SK-N-SH (cell line): Measurements from ENCODE around the gene LARGE1. TPM values are rescaled to one million over a fixed set of nuclear protein-coding genes. Genes with fewer than 3 reads are reported as not detected.

Experiments used
- CTCF ChIA-PET: fragments of 300-600, 350-600 bp; formaldehyde crosslinking; extraction: SDS; loops from one replicate; lab custom pipeline; 2021; lab: Yijun Ruan, JAX
- POLR2A ChIA-PET: fragments of 350-600 bp; sonication (Branson Sonifier 250); formaldehyde crosslinking; extraction: SDS; loops from one replicate; lab custom pipeline; 2020; ENCODE audit warnings: antibody characterized with exemption, inconsistent platforms; lab: Yijun Ruan, JAX
- DNase-seq: peaks from one replicate; pipeline ENCODE4 v3.0.0; 2012
- H2AFZ ChIP-seq: fragments of 200-600 bp; sonication (generic); 2 replicates; pipeline ENCODE4 v1.8.1; 2016; ENCODE audit warnings: antibody characterized with exemption, mild to moderate bottlenecking, low read depth
- H3F3A ChIP-seq: fragments of 200-600 bp; sonication (generic); replicated peaks from 2 replicates; pipeline ENCODE3; 2016; ENCODE audit warnings: antibody characterized with exemption, mild to moderate bottlenecking; ENCODE audit not compliant: insufficient read depth
- H3K27ac ChIP-seq, 2 experiments: fragments of 200-500 bp in 1 of 2; fragments of 200-600 bp in 1 of 2; sonication (Bioruptor generic) in 1 of 2; sonication (generic), shearing (Covaris generic) in 1 of 2; 2 replicates each; pipeline versions ENCODE4 v1.5.1 to v1.6.1; 2014 to 2016; ENCODE audit warnings: low read depth in 2 of 2, inconsistent platforms in 1 of 2, low read length in 1 of 2, mild to moderate bottlenecking in 1 of 2, mixed read lengths in 1 of 2
- H3K27me3 ChIP-seq: fragments of 200-600 bp; sonication (generic), shearing (Covaris generic); 2 replicates; pipeline ENCODE4 v1.6.1; 2016; ENCODE audit warnings: mixed run types; ENCODE audit not compliant: insufficient read depth
- H3K36me3 ChIP-seq, 2 experiments: fragments of 200-500 bp in 1 of 2; fragments of 200-600 bp in 1 of 2; sonication (Bioruptor generic) in 1 of 2; sonication (generic) in 1 of 2; replicated peaks in 1 of 2; 2 replicates each; pipeline versions ENCODE3 to v1.5.1; 2014 to 2016; ENCODE audit warnings: low read length in 1 of 2, mild to moderate bottlenecking in 1 of 2; ENCODE audit not compliant: insufficient read depth in 2 of 2, control insufficient read depth in 1 of 2
- H3K4me1 ChIP-seq, 2 experiments: fragments of 200-500 bp in 1 of 2; fragments of 200-600 bp in 1 of 2; sonication (Bioruptor generic) in 1 of 2; sonication (generic), shearing (Covaris generic) in 1 of 2; 2 replicates each; pipeline versions ENCODE4 v1.5.1 to v1.6.1; 2014 to 2016; ENCODE audit warnings: low read depth in 1 of 2, low read length in 1 of 2, mixed run types in 1 of 2; ENCODE audit not compliant: insufficient read depth in 2 of 2, control insufficient read depth in 1 of 2
- H3K4me2 ChIP-seq: fragments of 200-600 bp; sonication (generic), shearing (Covaris generic); 2 replicates; pipeline ENCODE4 v1.6.1; 2017; ENCODE audit warnings: mixed run types
- H3K4me3 ChIP-seq, 2 experiments: fragments of 200-500 bp in 1 of 2; fragments of 200-600 bp in 1 of 2; sonication (Bioruptor generic) in 1 of 2; sonication (generic), shearing (Covaris generic) in 1 of 2; 2 replicates each; pipeline versions ENCODE4 v1.5.1 to v1.8.1; 2014 to 2016; ENCODE audit warnings: low read depth in 2 of 2, inconsistent platforms in 1 of 2, low read length in 1 of 2, mild to moderate bottlenecking in 1 of 2, mixed read lengths in 1 of 2, moderate library complexity in 1 of 2
- H3K79me2 ChIP-seq: fragments of 200-600 bp; sonication (generic); 2 replicates; pipeline ENCODE4 v1.8.1; 2017; ENCODE audit warnings: mild to moderate bottlenecking; ENCODE audit not compliant: insufficient read depth
- H3K9ac ChIP-seq: fragments of 200-600 bp; sonication (generic); 2 replicates; pipeline ENCODE4 v1.6.1; 2017; ENCODE audit warnings: mixed run types
- H3K9me2 ChIP-seq: fragments of 200-600 bp; sonication (generic); 2 replicates; pipeline ENCODE4 v1.6.1; 2017; ENCODE audit warnings: mixed run types
- H3K9me3 ChIP-seq: fragments of 200-600 bp; sonication (generic); 2 replicates; pipeline ENCODE4 v1.6.1; 2017; ENCODE audit warnings: mixed run types, mild to moderate bottlenecking, moderate library complexity
- H4K20me1 ChIP-seq: fragments of 200-600 bp; sonication (generic); 2 replicates; pipeline ENCODE4 v1.6.1; 2017; ENCODE audit warnings: mild to moderate bottlenecking, mixed run types; ENCODE audit not compliant: insufficient read depth
- GATA2 ChIP-seq: sonication (generic); formaldehyde crosslinking; IDR thresholded peaks from 2 replicates; pipeline ENCODE4 v1.5.0; 2020; ENCODE audit warnings: mild to moderate bottlenecking, missing genetic modification reagents
- MAX ChIP-seq: IDR thresholded peaks from 2 replicates; pipeline ENCODE4 v1.4.0; 2012; ENCODE audit warnings: low read depth
- PBX3 ChIP-seq: IDR thresholded peaks from 2 replicates; pipeline ENCODE4; 2012
- POLR2AphosphoS5 ChIP-seq: IDR thresholded peaks from 2 replicates; pipeline ENCODE4 v1.6.1; 2012; ENCODE audit warnings: low read depth, low read length
- TEAD4 ChIP-seq: IDR thresholded peaks from 2 replicates; pipeline ENCODE4 v1.4.0; 2012; ENCODE audit warnings: mild to moderate bottlenecking, borderline replicate concordance; ENCODE audit not compliant: insufficient read depth
- ZBTB33 ChIP-seq: IDR thresholded peaks from 2 replicates; pipeline ENCODE4 v1.4.0; 2012; ENCODE audit warnings: low read depth, borderline replicate concordance
- WGBS: methylation state at CpG from one replicate; pipeline ENCODE4 v1.1.6; 2017; ENCODE audit warnings: low lambda C conversion rate; 5-methylcytosine and 5-hydroxymethylcytosine counted together
- polyA plus RNA-seq, 3 experiments: library from polyadenylated mRNA; depleted of rRNA; stranded (reverse); fragments of >200 nt; gene quantifications; 2 replicates each; pipeline ENCODE4 v1.2.3, GENCODE V29; 2012

Gene LARGE1
- polyA plus RNA-seq, 1 of the 3 experiments (the other 2 are of a cell fraction): 1.1 TPM

- TF ChIP-seq PBX3: no peak
- TF ChIP-seq TEAD4: no peak
These were observed 11.1 kb upstream of the LARGE1 start (continued) for GRCh38 chr22:33931406-33931805.

- Histone ChIP-seq H3K4me1 (peaks cover 0 to 1% of the 10 kb centered on the region in 2 experiments; a peak in 2 of 4 replicates), H2AFZ (no peak overlapping the region), H3K9me2 (no peaks in the 10 kb centered on the region), H3F3A (peaks cover 6% of the 10 kb centered on the region), H3K4me2 (no peak overlapping the region), H4K20me1 (no peaks in the 10 kb centered on the region), H3K4me3 (no peak overlapping the region), H3K27ac (no peak overlapping the region), H3K79me2 (no peaks in the 10 kb centered on the region), H3K36me3 (no peaks in the 10 kb centered on the region), H3K27me3 (no peaks in the 10 kb centered on the region), H3K9ac (no peak overlapping the region), H3K9me3 (no peaks in the 10 kb centered on the region)
- WGBS: 40% methylated on average over 4 of the region's 5 CpGs
- ChIA-PET CTCF (interaction anchor here (1.3 kb wide), 1 partner anchor 178 kb away, joined by 3 read pairs; no protein-coding TSS in a partner anchor), POLR2A (no interaction called here)
- DNase-seq: no peak
- TF ChIP-seq GATA2 (CRISPR knock-in tag): no peak
These were observed 7.5 kb upstream of the LARGE1 start for GRCh38 chr22:33927752-33928151.

GRCh38 chr22:33925194-33925593 lies 4.9 kb upstream of the LARGE1 start:
- ChIA-PET CTCF (interaction anchor here (0.7 to 5.3 kb wide), 8 partner anchors 11 to 623 kb away, joined by 3 to 42 read pairs (median 3); no protein-coding TSS in a partner anchor), POLR2A (interaction anchor here (0.6 kb wide), 1 partner anchor 1027 kb away, joined by 3 read pairs; no protein-coding TSS in a partner anchor)
- no peak overlapping the region for H3K4me2 ChIP-seq
- no peak for DNase-seq
- WGBS: 44% methylated on average over 4 of the region's 4 CpGs
- H3K9me3 ChIP-seq: no peaks in the 10 kb centered on the region
- H3K36me3 ChIP-seq: no peaks in the 10 kb centered on the region
- H4K20me1 ChIP-seq: no peaks in the 10 kb centered on the region
- H3K9me2 ChIP-seq: no peaks in the 10 kb centered on the region
- H3K9ac ChIP-seq: no peak overlapping the region
- H3K4me3 ChIP-seq: no peak overlapping the region
- no peaks in the 10 kb centered on the region for H3K27me3 ChIP-seq
- no peak overlapping the region for H2AFZ ChIP-seq
- H3K27ac ChIP-seq: no peak overlapping the region
- no peaks in the 10 kb centered on the region for H3K79me2 ChIP-seq
- peaks cover 0 to 12% of the 10 kb centered on the region in 2 experiments; a peak in 2 of 4 replicates for H3K4me1 ChIP-seq
- peaks cover 6% of the 10 kb centered on the region for H3F3A ChIP-seq
- TF ChIP-seq TEAD4: no peak
- no peak for TF ChIP-seq POLR2AphosphoS5
- no peak for TF ChIP-seq MAX
- TF ChIP-seq ZBTB33: no peak
